SH-SY5Y (cell line): ENCODE measurements around the gene DGKA.

Experiments
- GATA2 ChIP-seq: IDR thresholded peaks from 2 replicates; pipeline ENCODE4 v1.6.1; 2011; ENCODE audit warnings: mild to moderate bottlenecking, low read depth, low read length
- GATA3 ChIP-seq: IDR thresholded peaks from 2 replicates; pipeline ENCODE4 v1.6.1; 2011; ENCODE audit warnings: low read depth, mild to moderate bottlenecking, low read length, moderate library complexity

- TF ChIP-seq GATA2 (no peak), GATA3 (no peak)
These were observed 1.0 kb downstream of the DGKA start for GRCh38 chr12:55931780-55932550.
